Germinal center (tissue), 1 donor: ENCODE measurements around the gene CITED4.
"Not testable (repeated sequence)": the region's sequence is repeated elsewhere in the genome, so short reads cannot be mapped to it uniquely, and the experiment has no call there.

Experiments used
- DNase-seq: peaks from one replicate; pipeline ENCODE4 v3.0.0; 2012; ENCODE audit warnings: mixed read lengths, low spot score

Gene CITED4, protein sequence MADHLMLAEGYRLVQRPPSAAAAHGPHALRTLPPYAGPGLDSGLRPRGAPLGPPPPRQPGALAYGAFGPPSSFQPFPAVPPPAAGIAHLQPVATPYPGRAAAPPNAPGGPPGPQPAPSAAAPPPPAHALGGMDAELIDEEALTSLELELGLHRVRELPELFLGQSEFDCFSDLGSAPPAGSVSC

GRCh38 chr1:40862008-40862863, at the start of gene CITED4:
Gene CITED4 (minus strand): TSS chr1:40862363. CDS start chr1:40862127, 236 bp downstream.
- DNase-seq, result peak; percentile 96

DNA sequence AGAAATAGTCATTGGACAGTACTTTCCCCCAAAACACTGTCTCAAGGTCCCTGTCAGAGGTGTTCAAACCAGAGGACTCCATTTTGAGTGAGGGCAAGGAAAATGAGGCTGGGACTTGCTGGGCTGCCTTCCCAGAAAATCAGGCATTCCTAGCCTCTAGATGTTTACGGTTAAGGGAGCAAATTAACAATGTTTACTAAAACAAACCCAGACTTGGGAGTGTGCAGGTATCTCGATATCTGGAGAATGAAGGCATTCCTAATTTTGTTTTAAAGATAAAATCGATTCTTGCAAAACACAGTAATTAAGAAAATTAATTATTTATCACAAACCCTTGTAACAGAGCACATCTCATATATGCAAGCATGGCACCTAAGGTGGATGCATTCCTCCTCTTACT, 48.9 kb upstream of the CITED4 start:
- DNase-seq, result no peak

GRCh38 chr1:40909281-40909680, 47.1 kb upstream of the CITED4 start:
- DNase-seq, result no peak

DNA sequence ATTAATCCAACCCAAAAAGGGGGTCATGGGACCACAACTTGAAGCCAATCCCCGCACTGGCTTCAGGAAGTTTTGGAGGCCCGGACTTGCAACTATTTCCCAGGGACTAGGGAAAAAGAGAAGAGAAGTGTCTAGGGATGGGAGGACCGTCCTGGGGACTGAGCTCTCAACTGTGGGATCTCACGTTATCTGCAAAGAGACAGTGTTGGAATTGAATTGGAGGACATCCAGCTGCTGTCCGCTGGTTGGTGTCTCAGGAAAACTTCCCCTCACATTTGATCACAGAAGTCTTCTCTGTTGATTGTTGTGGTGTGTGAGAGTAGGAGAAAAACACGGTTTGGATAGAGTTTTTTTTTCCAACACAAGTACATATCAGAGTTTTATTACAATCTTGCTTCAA, 46.2 kb upstream of the CITED4 start:
- no peak for DNase-seq

DNA sequence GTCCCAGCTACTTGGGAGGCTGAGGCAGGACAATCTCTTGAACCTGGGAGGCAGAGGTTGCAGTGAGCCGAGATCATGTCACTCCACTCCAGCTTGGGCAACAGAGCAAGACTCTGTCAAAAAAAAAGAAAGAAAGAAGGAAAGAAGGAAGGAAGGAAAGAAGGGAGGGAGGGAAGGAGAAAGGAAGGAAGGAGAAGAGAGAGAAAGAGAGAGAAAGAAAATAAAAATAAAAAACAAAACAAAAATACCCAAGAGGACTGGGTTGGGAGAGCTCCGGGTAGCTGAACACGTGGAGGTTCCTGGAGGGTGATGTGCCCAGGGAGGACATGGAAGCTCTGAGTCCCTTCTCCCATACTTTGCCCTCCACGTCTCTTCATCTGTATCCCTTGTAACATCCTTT, 45.7 kb upstream of the CITED4 start:
- no peak for DNase-seq

GRCh38 chr1:40906781-40907400, 44.7 kb upstream of the CITED4 start:
- no peak for DNase-seq

DNA sequence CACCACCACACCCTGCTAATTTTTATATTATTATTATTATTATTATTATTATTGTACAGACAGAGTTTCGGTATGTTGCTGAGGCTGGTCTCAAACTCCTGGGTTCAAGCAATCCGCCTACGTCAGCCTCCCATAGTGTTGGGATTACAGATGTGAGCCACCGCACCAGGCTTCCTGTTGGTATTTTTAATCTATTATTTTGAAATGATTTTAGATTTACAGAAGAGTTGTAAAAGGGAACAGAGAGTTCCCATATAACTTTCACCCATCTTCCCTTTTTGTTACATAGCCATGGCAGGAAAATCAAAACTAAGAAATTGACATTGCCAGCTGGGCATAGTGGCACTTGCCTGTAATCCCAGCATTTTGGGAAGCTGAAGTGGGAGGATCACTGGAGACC, 42.9 kb upstream of the CITED4 start:
- no peak for DNase-seq

DNA sequence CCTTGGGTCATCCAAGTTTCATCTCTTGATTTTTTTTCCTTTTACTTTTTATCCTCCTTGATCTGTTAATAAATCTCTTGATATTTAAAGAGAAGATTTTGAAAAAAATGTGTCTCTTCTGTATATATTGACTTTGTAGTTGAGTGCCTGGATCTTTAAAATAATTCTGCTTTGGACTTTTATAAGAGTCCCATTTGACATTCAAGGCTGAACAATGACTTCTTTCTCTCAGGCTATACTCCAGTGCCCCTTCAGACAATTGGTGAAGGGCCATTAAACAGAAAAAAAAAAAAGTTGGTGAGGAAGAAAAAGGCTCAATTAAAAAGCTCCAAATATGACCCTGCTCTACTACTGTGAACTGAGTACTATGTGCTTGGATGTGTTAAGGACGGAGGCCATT, 40.9 kb upstream of the CITED4 start:
- no peak for DNase-seq

- no peak for DNase-seq
Measured at GRCh38 chr1:40901886-40902852, 40.0 kb upstream of the CITED4 start.

GRCh38 chr1:40899230-40899870, 37.2 kb upstream of the CITED4 start:
- DNase-seq, result no peak

DNA sequence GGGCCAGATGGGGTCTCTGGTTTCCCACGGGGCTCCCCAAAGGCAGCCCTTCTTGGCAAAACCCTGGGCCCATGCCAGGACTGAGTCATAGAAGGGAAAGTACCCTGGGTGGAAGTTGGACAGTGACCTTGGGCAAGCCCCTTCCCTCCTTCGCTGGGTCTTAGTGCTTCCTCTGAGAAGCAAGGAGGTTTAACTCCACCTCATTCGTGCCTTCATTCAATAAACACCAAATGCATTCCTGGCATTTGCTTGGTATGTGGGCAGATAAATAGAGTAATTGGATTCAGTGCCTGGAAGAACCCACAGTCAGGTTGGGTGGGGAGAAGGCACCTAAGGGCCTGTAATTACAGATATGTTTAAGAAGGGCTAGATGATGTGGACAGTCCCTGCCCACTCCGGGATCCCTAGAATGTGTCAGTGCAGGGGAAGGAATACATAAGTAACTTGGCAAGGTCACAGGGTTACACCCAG, 36.3 kb upstream of the CITED4 start:
- no peak for DNase-seq

DNA sequence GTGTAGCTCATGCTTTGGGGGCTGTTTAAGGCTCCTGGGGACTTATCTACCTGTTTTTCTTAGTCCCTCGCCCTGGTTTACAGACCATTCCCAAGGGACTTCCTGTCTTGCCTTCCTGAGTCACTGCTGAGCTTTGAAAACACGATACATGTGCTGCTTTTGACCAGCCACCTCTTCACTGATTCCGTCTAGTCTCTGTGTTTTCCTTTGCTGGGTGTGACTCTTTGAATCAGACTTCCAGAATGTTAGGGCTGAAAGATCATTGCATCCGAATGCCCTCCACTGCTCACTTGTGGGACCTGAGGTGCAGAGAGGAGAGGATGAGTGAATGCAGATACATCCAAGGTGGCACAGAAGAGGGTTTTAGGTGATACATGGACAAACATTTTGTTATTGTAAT, 35.4 kb upstream of the CITED4 start:
- DNase-seq, result no peak

GRCh38 chr1:40896482-40896881, 34.3 kb upstream of the CITED4 start:
- DNase-seq, result no peak

DNA sequence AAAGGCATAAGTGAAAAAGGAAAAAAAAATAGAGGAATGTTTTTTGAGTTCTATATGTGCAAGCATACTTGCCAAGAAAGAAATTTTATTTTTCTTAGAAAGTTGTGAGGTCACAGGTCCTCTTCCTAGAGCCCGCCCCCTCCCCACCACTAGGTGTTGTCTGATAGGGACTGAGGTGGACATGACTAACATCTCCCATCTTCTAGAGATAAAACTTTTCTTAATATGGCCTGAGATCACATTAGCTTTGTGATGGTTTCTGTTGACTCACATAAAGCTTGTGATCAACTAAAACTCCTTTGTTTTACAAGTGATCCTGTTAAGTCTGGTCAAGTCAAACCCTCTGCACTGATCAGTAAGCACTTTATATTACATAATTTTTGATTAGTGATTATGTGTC, 33.4 kb upstream of the CITED4 start:
- DNase-seq, result no peak

- DNase-seq, result not testable (repeated sequence)
Measured at GRCh38 chr1:40894858-40895257, 32.7 kb upstream of the CITED4 start.

DNA sequence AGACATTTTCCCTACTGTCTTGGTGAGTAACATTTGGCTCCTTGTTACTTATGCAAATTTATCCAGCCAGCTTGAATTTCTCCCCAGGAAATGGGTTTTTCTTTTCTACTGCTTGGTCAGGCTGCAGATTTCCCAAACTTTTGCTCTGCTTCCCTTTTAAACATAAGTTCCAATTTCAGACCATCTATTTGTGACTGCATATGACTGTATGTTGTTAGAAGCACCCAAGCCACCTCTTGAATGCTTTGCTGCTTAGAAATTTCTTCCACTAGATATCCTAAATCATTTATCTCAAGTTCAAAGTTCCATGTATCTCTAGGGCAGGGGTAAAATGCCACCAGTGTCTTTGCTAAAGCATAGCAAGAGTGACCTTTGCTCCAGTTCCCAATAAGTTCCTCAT, 32.3 kb upstream of the CITED4 start:
- no peak for DNase-seq

GRCh38 chr1:40893946-40894345, 31.8 kb upstream of the CITED4 start:
- DNase-seq, result no peak

- no peak for DNase-seq
Measured at GRCh38 chr1:40892354-40892753, 30.2 kb upstream of the CITED4 start.

- no peak for DNase-seq
Measured at GRCh38 chr1:40890771-40891170, 28.6 kb upstream of the CITED4 start.

DNA sequence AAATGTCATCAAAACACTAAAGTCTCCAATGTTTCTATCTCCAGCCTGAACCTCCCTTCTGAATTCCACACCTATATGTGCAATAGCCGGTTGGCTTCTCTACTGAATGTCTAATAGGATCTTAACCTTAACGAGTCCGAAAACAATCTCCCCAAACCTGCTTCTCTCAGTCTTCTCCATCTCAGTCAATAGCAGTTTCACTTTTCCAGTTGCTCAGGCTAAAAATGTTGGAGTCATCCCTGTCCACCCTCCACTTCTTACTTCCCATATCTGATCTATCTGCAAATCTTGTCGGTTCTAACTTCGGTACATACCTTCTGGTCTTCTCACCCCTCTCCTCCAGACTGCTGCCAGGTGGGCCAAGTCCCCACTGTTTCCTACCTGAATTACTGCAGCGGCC, 25.5 kb upstream of the CITED4 start:
- DNase-seq, result no peak

DNA sequence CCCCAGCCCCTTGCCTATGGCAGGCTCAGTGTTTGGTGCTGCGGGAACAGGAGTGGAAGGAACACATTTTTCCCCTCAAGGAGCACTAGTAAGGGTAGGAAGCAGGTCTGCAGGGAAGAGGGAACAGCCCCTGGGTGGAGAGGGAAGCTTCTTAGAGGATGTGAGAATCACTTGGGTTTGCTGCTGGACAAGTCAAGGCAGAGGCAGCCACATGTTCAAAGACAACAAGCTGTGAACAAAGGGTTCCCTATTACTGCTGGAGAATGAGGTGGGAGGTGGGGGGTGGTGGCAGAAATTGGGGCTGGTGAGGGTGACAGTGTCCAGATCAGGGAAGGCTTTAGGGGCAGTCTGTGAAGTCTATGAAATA, 24.8 kb upstream of the CITED4 start:
- DNase-seq, result no peak
